ELR (cell line): ENCODE measurements around the gene TSTD2.
"Not testable (repeated sequence)": the region's sequence is repeated elsewhere in the genome, so short reads cannot be mapped to it uniquely, and the experiment has no call there.

Experiments
- DNase-seq: peaks from one replicate; pipeline ENCODE4 v3.0.0-alpha.2; 2015; ENCODE audit warnings: low read depth

Gene TSTD2

GRCh38 chr9:97586909-97587308, 46.3 kb downstream of the TSTD2 start:
- DNase-seq, result not testable (repeated sequence)

GRCh38 chr9:97584778-97585177, 48.4 kb downstream of the TSTD2 start:
- DNase-seq, result not testable (repeated sequence)

GRCh38 chr9:97581590-97581989, 51.6 kb downstream of the TSTD2 start:
- not testable (repeated sequence) for DNase-seq

- DNase-seq, result no peak
These were observed 53.3 kb downstream of the TSTD2 start for GRCh38 chr9:97579914-97580313.

- no peak for DNase-seq
These were observed 54.3 kb downstream of the TSTD2 start for GRCh38 chr9:97578846-97579245.

- DNase-seq, result no peak
These were observed 56.1 kb downstream of the TSTD2 start for GRCh38 chr9:97577051-97577450.

GRCh38 chr9:97575673-97576200, 57.4 kb downstream of the TSTD2 start:
- DNase-seq, result no peak

GRCh38 chr9:97574921-97575672, 58.1 kb downstream of the TSTD2 start:
- DNase-seq, result not testable (repeated sequence)

- DNase-seq, result not testable (repeated sequence)
These were observed 59.0 kb downstream of the TSTD2 start for GRCh38 chr9:97574101-97574571.

GRCh38 chr9:97573482-97574073, 59.6 kb downstream of the TSTD2 start:
- peak; percentile 35 for DNase-seq

GRCh38 chr9:97572892-97573365, 60.2 kb downstream of the TSTD2 start:
- DNase-seq, result no peak

GRCh38 chr9:97572196-97572891, 60.8 kb downstream of the TSTD2 start:
- DNase-seq, result no peak

- no peak for DNase-seq
These were observed 61.5 kb downstream of the TSTD2 start for GRCh38 chr9:97571664-97572063.

GRCh38 chr9:97570899-97571298, 62.3 kb downstream of the TSTD2 start:
- DNase-seq, result no peak

GRCh38 chr9:97568461-97569275, 64.5 kb downstream of the TSTD2 start:
- DNase-seq, result no peak

- no peak for DNase-seq
These were observed 65.3 kb downstream of the TSTD2 start for GRCh38 chr9:97567894-97568202.

- no peak for DNase-seq
These were observed 65.8 kb downstream of the TSTD2 start for GRCh38 chr9:97567182-97567893.

- no peak for DNase-seq
These were observed 67.9 kb downstream of the TSTD2 start for GRCh38 chr9:97565262-97565661.

- peak; percentile 83 for DNase-seq
These were observed 68.6 kb downstream of the TSTD2 start for GRCh38 chr9:97564291-97565175.

GRCh38 chr9:97563458-97564135, 69.6 kb downstream of the TSTD2 start:
- DNase-seq, result no peak
